Gastroesophageal sphincter (tissue), 3 donors: ENCODE data around the gene LORICRIN.

Experiments used
- CTCF ChIP-seq, 4 experiments: fragments of 200-600 bp in 2 of 4; fragments of 450-650 bp in 2 of 4; sonication (generic) in 1 of 4; IDR thresholded peaks; one replicate each; pipeline ENCODE4 v1.5.1; 2017 to 2019; ENCODE audit warnings: antibody characterized with exemption in 4 of 4, mild to moderate bottlenecking in 2 of 4, moderate library complexity in 2 of 4
- EP300 ChIP-seq: sonication (generic); formaldehyde crosslinking; IDR thresholded peaks from one replicate; pipeline ENCODE4 v1.6.1; 2017; ENCODE audit warnings: antibody characterized with exemption, mild to moderate bottlenecking
- POLR2A ChIP-seq, 2 donors: fragments of 450-650 bp; IDR thresholded peaks; one replicate each; pipeline ENCODE4 v1.6.1; 2017; ENCODE audit warnings: antibody characterized with exemption in 2 of 2, mild to moderate bottlenecking in 2 of 2, moderate library complexity in 1 of 2
- POLR2AphosphoS5 ChIP-seq: sonication (generic); formaldehyde crosslinking; IDR thresholded peaks from one replicate; pipeline ENCODE4 v1.6.1; 2017; ENCODE audit warnings: antibody characterized with exemption

- TF ChIP-seq POLR2AphosphoS5 (no peak), CTCF (IDR thresholded peaks at IDR 0.05) (no peak), POLR2A (IDR thresholded peaks at IDR 0.05) (no peak), EP300 (no peak)
Observed at GRCh38 chr1:153261281-153262069, 2.0 kb downstream of the LORICRIN start.
